ENCODE data around the gene MACF1. TPM values are rescaled to one million over a fixed set of nuclear protein-coding genes. Genes with fewer than 3 reads are reported as not detected.
"Not testable (repeated sequence)": the region's sequence is repeated elsewhere in the genome, so short reads cannot be mapped to it uniquely, and the experiment has no call there.

MACF1 gene, protein sequence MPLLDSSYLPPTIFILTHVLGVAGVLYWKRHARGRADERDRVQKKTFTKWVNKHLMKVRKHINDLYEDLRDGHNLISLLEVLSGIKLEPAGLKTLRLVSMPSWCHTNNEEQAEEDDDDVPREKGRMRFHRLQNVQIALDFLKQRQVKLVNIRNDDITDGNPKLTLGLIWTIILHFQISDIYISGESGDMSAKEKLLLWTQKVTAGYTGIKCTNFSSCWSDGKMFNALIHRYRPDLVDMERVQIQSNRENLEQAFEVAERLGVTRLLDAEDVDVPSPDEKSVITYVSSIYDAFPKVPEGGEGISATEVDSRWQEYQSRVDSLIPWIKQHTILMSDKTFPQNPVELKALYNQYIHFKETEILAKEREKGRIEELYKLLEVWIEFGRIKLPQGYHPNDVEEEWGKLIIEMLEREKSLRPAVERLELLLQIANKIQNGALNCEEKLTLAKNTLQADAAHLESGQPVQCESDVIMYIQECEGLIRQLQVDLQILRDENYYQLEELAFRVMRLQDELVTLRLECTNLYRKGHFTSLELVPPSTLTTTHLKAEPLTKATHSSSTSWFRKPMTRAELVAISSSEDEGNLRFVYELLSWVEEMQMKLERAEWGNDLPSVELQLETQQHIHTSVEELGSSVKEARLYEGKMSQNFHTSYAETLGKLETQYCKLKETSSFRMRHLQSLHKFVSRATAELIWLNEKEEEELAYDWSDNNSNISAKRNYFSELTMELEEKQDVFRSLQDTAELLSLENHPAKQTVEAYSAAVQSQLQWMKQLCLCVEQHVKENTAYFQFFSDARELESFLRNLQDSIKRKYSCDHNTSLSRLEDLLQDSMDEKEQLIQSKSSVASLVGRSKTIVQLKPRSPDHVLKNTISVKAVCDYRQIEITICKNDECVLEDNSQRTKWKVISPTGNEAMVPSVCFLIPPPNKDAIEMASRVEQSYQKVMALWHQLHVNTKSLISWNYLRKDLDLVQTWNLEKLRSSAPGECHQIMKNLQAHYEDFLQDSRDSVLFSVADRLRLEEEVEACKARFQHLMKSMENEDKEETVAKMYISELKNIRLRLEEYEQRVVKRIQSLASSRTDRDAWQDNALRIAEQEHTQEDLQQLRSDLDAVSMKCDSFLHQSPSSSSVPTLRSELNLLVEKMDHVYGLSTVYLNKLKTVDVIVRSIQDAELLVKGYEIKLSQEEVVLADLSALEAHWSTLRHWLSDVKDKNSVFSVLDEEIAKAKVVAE (N-terminal part only)
- 124 and 151 TPM in 2 replicates for total RNA-seq (2012; rRNA removed)

DNA sequence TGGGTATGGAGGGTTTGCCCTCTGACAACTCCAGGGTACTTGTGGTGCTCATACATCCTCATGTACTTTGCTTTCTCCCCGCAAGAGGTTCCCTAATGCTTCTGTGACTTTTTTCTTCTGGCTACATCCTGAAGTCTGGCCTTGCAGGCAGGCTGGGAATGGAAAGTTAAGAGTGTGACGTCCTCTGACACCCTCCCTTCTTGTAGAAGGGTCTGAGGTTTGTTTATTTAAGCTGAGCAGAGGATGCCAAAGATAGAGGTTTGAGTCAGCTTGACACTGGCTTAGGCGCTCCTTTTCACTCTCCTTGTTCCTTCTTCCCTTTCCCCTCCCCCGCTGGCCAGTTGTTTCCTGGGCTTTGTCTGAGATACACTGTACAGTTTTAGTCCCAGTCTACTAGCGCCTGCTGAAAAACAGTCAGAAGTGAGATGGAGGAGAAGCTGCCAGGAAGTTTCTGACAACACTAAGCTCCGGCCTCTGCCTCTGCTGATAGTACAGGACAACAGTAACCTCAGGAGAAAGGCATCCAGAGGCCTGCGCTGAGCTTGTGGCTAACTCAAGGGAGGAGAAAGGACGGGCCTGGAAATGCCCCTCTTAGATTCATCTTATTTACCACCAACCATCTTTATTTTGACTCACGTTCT lies at the start of gene MACF1:
Gene MACF1, plus strand, starts transcription at position 255 of the 641 bp plus-strand sequence. Its CDS starts 328 bp downstream, at position 583.
- H3K27me3 ChIP-seq (ENCODE audit: control insufficient read depth, insufficient read depth, low read length): no peaks in the 10 kb centered on the region
- peak within 1 kb of the TSS; percentile 65 for H3K4me3 ChIP-seq (ENCODE audit: low read length)
- no peaks in the 10 kb centered on the region for H3K36me3 ChIP-seq (ENCODE audit: insufficient read depth, low read length)
- H3K4me1 ChIP-seq (ENCODE audit: control insufficient read depth, insufficient read depth, low read length): peaks cover 29% of the 10 kb centered on the region
- H3K9ac ChIP-seq (ENCODE audit: low read depth, low read length): peak within 1 kb of the TSS; percentile 82
- no peaks in the 10 kb centered on the region for H3K9me3 ChIP-seq (replicated peaks; ENCODE audit: low read length)
- H3K4me2 ChIP-seq (ENCODE audit: low read length): peak within 1 kb of the TSS; percentile 79

DNA sequence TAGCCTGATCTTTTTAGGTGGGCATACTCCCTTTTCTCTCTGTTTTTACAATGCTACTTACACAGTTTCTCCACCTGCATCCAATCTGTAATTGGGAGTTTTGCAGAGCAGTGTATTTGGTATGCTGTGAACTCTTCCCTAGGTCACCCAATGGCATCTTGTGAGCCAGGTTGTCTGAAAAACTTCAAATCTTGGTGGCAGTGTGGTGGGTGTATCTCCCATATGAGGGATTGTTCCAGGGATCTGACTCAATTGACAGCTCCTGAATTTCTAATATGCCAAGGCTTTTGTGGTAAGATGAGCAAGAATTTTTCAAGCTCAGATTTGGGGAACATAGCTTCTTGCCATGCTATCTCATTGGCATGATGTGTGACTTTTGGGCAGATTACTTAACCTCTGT lies 47.2 kb upstream of the MACF1 start:
- H3K4me3 ChIP-seq (ENCODE audit: low read length): no peak overlapping the region
- H3K27me3 ChIP-seq (ENCODE audit: control insufficient read depth, insufficient read depth, low read length): no peaks in the 10 kb centered on the region
- H3K4me1 ChIP-seq (ENCODE audit: control insufficient read depth, insufficient read depth, low read length): peaks cover 61% of the 10 kb centered on the region
- no peaks in the 10 kb centered on the region for H3K36me3 ChIP-seq (ENCODE audit: insufficient read depth, low read length)
- no peak overlapping the region for H3K4me2 ChIP-seq (ENCODE audit: low read length)
- no peak overlapping the region for H3K9ac ChIP-seq (ENCODE audit: low read depth, low read length)
- H3K9me3 ChIP-seq (replicated peaks; ENCODE audit: low read length): no peaks in the 10 kb centered on the region

DNA sequence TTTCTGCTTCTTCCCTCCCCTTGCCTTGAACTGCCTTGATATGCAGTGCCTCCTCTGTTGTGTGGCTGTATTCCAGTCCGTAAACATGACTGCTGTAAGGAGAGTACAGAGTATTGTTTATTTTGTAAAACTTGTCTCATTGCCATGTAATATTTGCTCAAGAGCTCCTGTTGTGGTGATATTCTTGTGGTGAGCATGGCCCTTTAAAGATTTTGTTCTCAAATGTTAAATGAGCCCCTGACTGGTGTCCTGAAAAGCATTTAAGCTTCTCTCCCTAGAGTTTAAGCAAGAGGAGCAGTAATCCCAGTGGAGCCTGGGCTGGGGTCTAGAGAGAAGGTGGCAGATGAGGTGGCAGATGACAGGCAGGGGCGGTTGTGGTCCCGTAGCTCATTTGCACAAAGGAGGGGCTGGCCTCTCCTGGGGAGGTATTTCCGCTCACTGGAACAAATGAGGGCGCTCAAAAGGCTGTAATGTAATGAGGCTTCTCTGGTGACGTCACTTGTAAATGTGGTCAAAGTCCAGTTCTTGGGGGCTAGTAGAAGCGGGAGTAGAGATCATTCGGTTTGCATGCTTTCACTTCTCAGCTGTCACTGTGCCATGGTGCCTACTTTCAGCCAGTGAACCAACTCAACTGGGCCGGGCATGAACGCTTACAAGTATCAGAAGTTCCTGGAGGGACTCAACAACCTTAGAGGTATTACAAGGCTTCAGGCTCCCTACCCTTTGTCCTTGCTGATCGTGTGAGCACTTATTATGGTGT lies 46.0 kb upstream of the MACF1 start:
- Histone ChIP-seq H3K4me1 (ENCODE audit: control insufficient read depth, insufficient read depth, low read length) (peaks cover 61% of the 10 kb centered on the region), H3K4me2 (ENCODE audit: low read length) (peak overlapping the region; percentile 78), H3K4me3 (ENCODE audit: low read length) (peak overlapping the region; percentile 58), H3K36me3 (ENCODE audit: insufficient read depth, low read length) (no peaks in the 10 kb centered on the region), H3K27me3 (ENCODE audit: control insufficient read depth, insufficient read depth, low read length) (no peaks in the 10 kb centered on the region), H3K9me3 (replicated peaks; ENCODE audit: low read length) (no peaks in the 10 kb centered on the region), H3K9ac (ENCODE audit: low read depth, low read length) (peak overlapping the region; percentile 51)

DNA sequence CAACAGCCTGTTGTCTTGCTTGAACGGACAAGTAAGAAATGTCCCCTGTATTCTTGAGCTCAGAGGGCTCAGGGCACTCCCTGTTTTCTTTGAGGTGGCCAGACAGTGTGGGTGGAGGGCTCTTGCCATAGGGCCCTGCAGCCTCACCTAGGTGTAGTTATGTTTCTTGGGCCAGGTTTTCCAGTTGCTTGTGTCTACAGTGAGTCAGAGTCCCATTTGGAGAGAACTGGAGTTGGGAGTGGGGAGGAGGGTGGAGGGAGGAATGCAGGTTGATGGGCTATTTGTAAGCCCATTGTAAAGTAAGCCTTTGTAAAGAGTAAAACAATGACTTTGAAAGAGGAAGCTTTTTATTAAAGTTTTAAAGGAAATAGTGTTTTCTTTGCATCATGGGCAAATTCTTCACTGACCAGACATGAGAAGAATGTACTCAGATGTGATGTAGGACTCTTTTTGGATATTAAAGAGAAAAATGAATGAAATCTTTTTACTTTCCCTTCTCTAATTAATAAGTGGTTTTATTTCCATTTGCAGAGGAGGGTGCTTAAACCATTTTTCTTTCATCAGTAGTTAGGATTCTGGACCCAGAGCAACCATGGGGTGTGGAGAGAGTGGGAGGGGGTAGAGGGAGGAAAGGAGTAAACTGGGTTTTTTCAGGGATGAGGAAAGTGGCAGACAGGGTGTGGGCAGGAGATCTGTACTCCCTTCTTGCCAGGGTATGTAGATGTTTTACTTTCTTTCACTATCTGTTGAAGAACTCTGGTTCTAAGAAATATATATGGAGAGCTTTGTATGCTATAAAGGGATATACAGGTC lies 45.1 kb upstream of the MACF1 start:
- Histone ChIP-seq H3K9ac (ENCODE audit: low read depth, low read length) (peak overlapping the region; percentile 51), H3K4me3 (ENCODE audit: low read length) (peak overlapping the region; percentile 58), H3K36me3 (ENCODE audit: insufficient read depth, low read length) (no peaks in the 10 kb centered on the region), H3K4me2 (ENCODE audit: low read length) (peak overlapping the region; percentile 78), H3K9me3 (replicated peaks; ENCODE audit: low read length) (no peaks in the 10 kb centered on the region), H3K27me3 (ENCODE audit: control insufficient read depth, insufficient read depth, low read length) (no peaks in the 10 kb centered on the region), H3K4me1 (ENCODE audit: control insufficient read depth, insufficient read depth, low read length) (peaks cover 55% of the 10 kb centered on the region)

DNA sequence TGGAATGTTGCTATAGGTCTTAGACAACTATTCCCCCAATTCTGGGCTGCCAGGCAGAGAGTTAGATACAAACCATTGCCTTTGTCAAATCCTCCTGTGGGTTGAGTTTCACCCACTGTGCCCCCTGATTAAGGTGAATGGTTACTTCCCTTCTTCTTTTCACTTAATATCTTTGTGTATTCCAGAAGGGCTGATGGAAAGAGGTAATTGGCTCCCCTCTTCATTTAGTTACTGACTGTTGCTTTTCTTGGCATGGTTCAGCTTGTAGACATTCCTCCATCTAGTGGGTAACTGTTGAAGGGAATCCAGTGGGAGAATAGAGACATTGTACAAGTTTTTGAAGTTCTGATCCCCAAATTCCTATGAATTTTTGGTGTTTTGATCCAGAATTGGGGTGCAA lies 43.8 kb upstream of the MACF1 start:
- no peaks in the 10 kb centered on the region for H3K9me3 ChIP-seq (replicated peaks; ENCODE audit: low read length)
- H3K9ac ChIP-seq (ENCODE audit: low read depth, low read length): no peak overlapping the region
- H3K4me1 ChIP-seq (ENCODE audit: control insufficient read depth, insufficient read depth, low read length): peaks cover 52% of the 10 kb centered on the region
- H3K4me2 ChIP-seq (ENCODE audit: low read length): peak overlapping the region; percentile 78
- no peaks in the 10 kb centered on the region for H3K36me3 ChIP-seq (ENCODE audit: insufficient read depth, low read length)
- peak overlapping the region; percentile 9 for H3K4me3 ChIP-seq (ENCODE audit: low read length)
- no peaks in the 10 kb centered on the region for H3K27me3 ChIP-seq (ENCODE audit: control insufficient read depth, insufficient read depth, low read length)

DNA sequence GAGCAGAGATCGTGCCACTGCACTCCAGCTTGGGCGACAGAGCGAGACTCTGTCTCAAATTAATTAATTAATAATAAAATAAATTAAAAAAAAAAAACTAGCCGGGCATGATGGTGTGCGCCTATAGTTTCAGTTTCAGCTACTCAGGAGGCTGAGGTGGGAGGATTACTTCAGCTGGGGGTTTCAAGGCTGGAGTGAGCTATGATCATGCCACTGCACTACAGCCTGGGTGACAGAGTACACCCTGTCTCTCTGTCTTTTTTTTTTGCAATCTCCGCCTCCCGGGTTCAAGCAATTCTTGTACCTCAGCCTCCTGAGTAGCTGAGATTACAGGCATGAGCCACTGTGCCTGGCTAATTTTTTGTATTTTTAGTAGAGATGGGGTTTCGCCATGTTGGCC lies 42.7 kb upstream of the MACF1 start:
- H3K9me3 ChIP-seq (replicated peaks; ENCODE audit: low read length); H3K9ac ChIP-seq (ENCODE audit: low read depth, low read length); H3K27me3 ChIP-seq (ENCODE audit: control insufficient read depth, insufficient read depth, low read length); H3K36me3 ChIP-seq (ENCODE audit: insufficient read depth, low read length); H3K4me2 ChIP-seq (ENCODE audit: low read length); H3K4me3 ChIP-seq (ENCODE audit: low read length): not testable (repeated sequence)
- peaks cover 56% of the 10 kb centered on the region for H3K4me1 ChIP-seq (ENCODE audit: control insufficient read depth, insufficient read depth, low read length)

DNA sequence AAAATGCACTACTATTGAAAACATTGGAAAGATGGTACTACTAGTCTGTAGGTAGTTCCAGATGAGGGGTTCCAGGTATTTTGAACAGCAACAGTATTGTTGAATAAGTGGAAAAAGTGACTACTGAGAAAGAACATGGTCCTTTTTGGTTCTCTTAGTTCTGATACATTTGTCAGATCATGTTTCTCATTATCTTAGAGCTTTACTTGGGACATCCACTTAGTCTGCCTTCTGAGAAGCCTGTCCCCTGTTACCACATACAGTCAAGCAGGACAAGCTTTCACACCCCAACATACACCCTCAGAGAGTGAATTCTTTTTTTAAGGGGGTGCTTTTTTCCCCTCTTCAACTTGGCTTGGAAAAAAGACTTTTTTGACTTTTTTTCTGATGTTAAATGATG lies 41.0 kb upstream of the MACF1 start:
- Histone ChIP-seq H3K4me1 (ENCODE audit: control insufficient read depth, insufficient read depth, low read length) (peaks cover 48% of the 10 kb centered on the region), H3K9me3 (replicated peaks; ENCODE audit: low read length) (no peaks in the 10 kb centered on the region), H3K4me3 (ENCODE audit: low read length) (no peak overlapping the region), H3K27me3 (ENCODE audit: control insufficient read depth, insufficient read depth, low read length) (no peaks in the 10 kb centered on the region), H3K4me2 (ENCODE audit: low read length) (no peak overlapping the region), H3K36me3 (ENCODE audit: insufficient read depth, low read length) (no peaks in the 10 kb centered on the region), H3K9ac (ENCODE audit: low read depth, low read length) (no peak overlapping the region)

DNA sequence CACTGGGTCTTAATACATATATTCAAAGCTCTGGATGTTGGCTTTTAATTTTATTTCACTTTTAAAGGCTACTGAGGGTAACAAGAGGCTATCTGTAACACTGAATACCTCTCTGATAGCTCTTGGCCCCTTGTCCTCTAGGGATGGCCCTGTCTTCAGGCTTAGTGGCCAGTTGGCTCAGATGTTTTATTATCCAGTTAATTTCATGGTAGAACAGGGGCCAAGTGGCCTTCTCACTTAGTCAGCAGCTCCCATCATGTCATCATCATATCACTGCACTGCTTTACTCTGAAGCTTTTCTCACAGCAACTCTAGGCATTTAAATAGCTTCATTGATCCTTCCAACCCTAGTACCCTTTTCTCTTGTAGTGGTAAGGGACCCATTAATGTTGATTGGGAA lies 40.2 kb upstream of the MACF1 start:
- H3K27me3 ChIP-seq (ENCODE audit: control insufficient read depth, insufficient read depth, low read length): no peaks in the 10 kb centered on the region
- H3K4me2 ChIP-seq (ENCODE audit: low read length): no peak overlapping the region
- no peak overlapping the region for H3K9ac ChIP-seq (ENCODE audit: low read depth, low read length)
- no peak overlapping the region for H3K4me3 ChIP-seq (ENCODE audit: low read length)
- H3K9me3 ChIP-seq (replicated peaks; ENCODE audit: low read length): no peaks in the 10 kb centered on the region
- peaks cover 41% of the 10 kb centered on the region for H3K4me1 ChIP-seq (ENCODE audit: control insufficient read depth, insufficient read depth, low read length)
- no peaks in the 10 kb centered on the region for H3K36me3 ChIP-seq (ENCODE audit: insufficient read depth, low read length)

DNA sequence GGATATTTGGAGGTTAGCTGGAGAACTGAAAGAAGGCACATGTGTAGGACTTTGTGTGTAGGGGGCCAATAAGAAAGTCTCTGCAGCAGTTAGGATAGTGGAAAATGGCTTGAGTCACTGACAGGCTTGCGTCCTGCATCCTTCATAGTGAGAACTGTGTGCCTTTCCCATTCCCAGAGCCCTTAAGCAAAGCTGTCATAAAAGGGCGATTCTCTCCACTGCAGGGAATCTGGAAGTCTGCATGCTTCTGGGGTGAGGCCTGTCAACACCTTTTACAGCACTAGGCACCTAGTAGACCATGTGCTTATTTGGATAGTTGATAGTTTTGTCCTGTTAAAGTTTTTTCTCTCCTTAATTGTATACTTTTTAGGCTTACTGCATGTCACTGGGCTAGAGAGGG lies 39.4 kb upstream of the MACF1 start:
- Histone ChIP-seq H3K9ac (ENCODE audit: low read depth, low read length) (no peak overlapping the region), H3K9me3 (replicated peaks; ENCODE audit: low read length) (no peaks in the 10 kb centered on the region), H3K4me2 (ENCODE audit: low read length) (no peak overlapping the region), H3K27me3 (ENCODE audit: control insufficient read depth, insufficient read depth, low read length) (no peaks in the 10 kb centered on the region), H3K4me3 (ENCODE audit: low read length) (no peak overlapping the region), H3K4me1 (ENCODE audit: control insufficient read depth, insufficient read depth, low read length) (peaks cover 34% of the 10 kb centered on the region), H3K36me3 (ENCODE audit: insufficient read depth, low read length) (no peaks in the 10 kb centered on the region)

DNA sequence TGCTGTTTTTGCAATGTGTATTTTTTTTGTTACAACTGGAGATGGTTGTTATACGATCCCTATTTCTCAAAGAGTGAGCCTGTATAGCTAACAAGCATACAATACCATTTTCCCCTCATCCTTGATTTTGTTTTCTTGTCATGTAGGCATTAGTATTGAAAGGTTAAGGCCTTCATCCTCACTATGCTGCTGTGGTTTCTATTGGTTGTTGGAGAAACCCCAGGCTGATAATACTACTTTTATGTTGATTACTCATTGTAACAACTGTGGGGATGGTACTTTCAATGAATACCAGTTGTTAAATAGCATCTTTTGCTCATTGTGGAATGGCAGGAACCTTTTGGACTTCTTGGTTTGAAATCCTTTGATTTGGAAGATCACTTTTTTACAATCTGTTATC lies 39.0 kb upstream of the MACF1 start:
- peaks cover 35% of the 10 kb centered on the region for H3K4me1 ChIP-seq (ENCODE audit: control insufficient read depth, insufficient read depth, low read length)
- no peaks in the 10 kb centered on the region for H3K36me3 ChIP-seq (ENCODE audit: insufficient read depth, low read length)

More for the DNA sequence above, 39.0 kb upstream of the MACF1 start:
- Histone ChIP-seq H3K4me2 (ENCODE audit: low read length) (no peak overlapping the region), H3K9ac (ENCODE audit: low read depth, low read length) (no peak overlapping the region), H3K27me3 (ENCODE audit: control insufficient read depth, insufficient read depth, low read length) (no peaks in the 10 kb centered on the region), H3K9me3 (replicated peaks; ENCODE audit: low read length) (no peaks in the 10 kb centered on the region), H3K4me3 (ENCODE audit: low read length) (no peak overlapping the region)

Measured in skeletal muscle satellite cell (primary cell).